Stimulated activated CD8-positive, alpha-beta memory T cell treated with anti-CD3 and anti-CD28 coated beads, Interleukin-7, amount 100 ng/mL, for 48 hours (primary cell): Measurements from ENCODE around the gene RBX1.
"Not testable (repeated sequence)": the region's sequence is repeated elsewhere in the genome, so short reads cannot be mapped to it uniquely, and the experiment has no call there.

Experiments
- DNase-seq, 2 donors: peaks; one replicate each; pipeline ENCODE4 v3.0.0-alpha.2; 2020; ENCODE audit warnings: low read depth in 1 of 2; ENCODE audit errors: extremely low read depth in 1 of 2

The RBX1 gene

DNA sequence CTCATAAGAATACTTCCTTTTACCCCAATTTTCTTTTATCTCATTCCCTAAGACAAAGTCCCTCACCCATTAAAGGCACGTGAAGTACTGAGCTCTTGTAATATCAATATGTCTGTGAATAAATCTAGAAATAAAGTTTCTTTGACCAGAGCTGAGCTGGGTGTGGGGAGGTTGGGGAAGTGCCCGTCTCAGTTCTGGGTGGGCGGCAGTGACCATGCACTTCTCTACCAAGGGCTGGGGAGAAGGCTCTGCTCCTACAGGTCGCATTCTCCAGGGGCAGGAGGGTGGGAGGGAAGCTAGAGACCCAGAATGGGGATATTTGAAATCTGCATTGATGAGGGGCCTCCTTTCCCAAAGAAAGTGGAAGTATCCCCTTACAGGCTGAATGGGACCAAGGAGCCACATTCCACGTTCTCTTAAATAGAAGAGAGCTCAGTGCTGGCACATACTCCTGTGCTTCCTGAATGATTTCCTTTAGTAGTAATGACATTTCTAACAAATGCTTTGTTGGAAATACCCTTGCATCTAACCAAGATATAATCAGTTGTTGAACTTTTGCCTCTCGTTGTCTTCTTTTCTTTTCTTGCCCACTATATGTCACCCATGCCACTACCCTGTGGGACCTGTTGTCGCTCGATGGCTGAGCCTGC is 16.1 kb downstream of the RBX1 start:
- no peak for DNase-seq

DNA sequence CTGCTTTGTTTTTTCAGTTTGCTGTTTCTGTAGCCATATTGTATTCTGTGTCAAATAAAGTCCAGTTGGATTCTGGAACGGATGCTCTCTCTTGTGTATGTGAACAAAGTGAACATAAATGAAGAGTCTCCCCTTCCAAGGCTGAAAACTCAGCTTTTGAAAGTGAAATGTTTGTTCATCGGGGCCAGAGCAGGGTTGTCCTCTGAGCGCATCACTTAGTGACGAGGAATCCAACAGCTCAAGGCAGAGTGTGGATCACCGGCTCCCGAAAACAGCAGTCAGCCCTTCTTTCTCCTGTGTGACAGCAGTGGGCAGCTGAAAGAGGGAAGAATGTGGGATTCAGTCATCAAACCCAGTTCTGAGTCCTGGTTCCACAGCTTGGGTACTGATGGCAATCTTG is 21.4 kb downstream of the RBX1 start:
- no peak for DNase-seq

DNA sequence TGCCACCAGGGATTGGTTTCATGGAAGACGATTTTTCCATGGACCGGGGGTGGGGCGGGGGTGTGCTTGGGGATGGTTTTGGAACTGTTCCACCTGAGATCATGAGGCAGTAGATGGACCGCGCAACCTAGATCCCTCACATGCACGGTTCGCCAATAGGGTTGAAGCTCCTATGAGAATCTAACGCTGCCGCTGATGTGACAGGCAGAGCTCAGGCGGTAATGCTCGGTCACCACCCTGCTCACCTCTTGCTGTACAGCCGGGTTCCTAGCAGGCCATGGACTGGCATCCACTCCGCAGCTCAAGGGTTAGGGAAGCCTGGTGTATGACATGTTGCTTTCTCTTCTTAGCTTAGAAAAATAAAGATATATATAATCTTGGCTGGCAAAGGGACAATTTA is 22.0 kb downstream of the RBX1 start:
- DNase-seq, result no peak

DNA sequence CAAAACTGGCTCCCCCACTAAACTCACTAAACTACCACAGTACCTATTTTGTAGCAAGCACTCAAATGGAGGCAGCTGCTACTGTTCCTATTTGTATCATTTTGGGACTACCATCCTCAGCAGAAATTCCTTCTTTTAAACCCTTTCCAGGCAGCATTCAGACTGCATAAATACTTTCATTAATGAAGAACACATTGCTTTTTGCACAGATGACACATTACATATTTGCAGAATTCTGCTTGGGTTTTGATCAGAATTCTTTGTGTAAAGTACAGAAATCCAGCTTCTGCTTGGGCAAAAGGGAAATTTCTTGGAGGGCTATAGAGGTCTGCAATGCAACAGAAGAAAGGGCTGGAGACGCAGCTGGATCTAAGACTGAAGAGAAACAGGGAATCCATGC is 24.2 kb downstream of the RBX1 start:
- no peak for DNase-seq

DNA sequence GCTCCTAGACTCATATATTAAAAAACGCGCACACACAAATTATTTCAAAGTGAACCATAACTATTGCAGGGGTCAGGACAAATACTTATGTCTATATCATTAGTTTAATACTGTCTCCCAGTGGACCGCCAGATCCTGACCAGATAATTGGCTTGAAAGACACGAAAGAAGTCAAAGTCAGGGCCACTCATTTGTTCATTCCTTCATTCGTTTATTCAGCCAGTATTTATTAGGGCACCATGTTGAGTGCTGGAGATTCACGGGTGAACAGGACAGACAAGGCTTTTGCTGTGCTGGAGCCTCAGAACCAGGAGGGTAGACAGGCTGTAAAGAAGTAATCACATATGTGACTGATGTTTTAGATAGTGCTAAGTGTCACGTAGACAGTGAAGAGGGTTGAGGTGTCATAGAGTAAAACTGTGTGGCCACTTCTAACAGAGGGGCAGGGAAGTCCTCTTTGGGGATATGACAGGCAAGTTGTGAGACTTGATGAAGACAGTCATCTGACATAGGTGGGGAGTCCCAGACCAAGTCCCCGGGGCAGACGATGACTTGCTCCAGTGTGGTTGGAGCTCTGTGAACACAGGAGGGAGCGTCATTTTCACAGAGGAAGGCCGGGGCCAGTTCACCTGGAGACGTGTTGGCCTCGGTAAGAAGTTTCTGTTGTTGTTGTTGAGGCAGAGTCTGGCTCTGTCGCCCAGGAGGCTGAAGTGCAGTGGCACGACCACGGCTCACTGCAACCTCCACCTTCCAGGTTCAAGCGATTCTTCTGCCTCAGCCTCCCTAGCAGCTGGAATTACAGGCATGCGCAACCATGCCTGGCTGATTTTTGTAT is 25.9 kb downstream of the RBX1 start:
- DNase-seq, result no peak

DNA sequence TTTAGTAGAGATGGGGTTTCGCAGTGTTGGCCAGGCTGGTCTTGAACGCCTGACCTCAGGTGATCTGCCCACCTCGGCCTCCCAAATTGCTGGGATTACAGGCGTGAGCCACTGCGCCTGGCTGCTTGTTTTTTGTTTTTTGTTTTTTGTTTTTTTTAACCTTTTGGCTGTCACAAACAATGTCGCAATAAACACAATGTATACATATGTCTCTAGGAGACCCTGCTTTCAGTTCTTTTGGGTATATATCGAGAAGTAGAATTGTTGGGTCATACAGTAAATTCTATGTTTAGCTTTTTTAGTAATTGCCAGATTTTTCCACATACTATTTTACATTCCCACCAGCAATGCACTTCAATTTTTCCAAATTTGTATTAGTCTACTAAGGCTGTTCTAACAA is 28.0 kb downstream of the RBX1 start:
- no peak for DNase-seq

DNA sequence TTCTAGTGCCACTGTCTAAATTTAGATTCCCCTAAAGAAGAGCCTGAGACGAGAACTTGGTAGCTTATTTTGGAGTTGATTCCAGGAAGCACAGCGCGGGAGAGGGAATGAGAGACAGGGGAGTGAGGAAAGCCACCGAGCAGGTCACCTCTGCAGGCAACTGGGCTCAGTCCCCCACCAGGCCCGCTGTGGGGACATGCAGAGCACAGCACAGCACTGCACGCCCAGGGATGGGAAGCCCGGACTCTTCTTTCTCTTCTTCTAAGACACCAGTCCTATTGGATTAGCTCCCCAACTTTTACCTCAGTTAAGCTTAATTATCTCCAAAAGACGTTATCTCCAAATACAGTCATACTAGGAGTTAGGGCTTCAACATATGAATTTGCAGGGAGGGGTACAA is 28.7 kb downstream of the RBX1 start:
- no peak for DNase-seq

DNA sequence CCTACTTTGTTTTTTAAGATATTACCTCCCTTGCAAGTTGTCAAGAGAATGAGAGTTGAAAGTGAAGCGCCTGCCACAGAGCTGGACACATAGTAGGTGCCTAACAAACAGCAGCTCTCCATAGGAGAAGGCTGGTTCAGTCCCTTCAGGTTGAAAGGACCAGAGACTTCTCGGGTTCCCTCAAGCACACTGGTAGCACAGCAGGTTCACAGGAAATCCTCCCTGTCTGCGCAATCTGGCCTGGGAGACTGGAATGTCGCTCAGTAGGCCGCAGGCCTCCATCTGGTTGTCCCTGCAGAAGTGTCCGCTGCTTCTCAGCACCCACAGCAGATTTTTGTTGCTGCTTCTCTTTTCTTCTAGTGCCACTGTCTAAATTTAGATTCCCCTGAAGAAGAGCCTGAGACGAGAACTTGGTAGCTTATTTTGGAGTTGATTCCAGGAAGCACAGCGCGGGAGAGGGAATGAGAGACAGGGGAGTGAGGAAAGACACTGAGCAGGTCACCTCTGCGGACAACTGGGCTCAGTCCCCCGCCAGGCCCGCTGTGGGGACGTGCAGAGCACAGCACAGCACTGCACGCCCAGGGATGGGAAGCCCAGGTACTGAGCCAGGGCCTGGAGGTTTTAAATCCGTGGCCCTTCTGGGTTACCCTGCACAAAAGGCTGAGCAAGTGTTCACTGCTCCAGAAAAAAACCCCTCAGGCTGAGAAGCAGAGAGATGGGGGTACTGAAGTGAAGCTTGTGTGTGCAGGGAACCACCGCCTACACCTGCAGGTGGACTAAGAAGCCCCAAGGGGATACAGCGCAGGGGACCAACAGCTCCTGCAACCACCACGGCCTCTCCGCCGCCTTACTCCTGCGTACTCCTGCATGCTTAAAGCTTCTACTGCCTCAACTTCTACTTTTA is 31.6 kb downstream of the RBX1 start:
- DNase-seq, result no peak

DNA sequence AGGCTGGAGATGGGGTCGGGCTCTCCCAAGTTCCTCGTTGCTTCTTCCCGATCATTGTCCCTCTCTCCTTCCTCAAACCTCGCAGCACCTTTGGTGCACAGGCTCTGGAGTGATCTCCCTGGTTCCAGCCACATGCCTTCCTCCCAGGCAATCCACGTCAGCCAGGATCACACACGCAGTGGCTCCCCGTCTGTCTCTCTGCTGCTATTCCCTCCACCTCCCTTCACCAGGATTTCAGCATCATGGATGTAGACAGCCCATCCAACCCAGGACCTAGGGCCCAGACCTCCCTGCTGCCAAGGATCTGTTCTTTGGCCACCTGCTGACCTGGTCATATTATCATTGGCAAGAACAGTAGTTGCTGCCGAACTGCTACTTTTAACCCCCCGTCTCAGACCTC is 40.1 kb downstream of the RBX1 start:
- DNase-seq, result no peak

DNA sequence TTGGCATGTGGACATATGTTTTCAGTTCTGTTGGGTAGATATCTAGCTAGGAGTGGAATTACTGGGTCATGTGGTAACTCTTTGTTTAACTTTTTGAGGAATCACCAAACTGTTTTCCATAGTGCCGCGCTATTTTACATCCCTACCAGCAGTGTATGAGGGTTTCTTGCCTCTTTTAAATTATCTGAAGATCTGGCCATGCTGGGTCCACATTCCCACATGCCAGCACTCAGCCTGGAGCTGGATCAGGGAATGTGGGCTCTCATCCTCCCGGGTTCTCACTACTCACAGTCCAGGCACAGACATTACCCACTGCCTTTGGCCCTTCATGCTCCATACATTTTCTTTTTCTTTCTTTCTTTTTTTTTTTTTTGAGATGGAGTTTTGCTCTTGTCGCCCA is 44.6 kb downstream of the RBX1 start:
- no peak for DNase-seq

DNA sequence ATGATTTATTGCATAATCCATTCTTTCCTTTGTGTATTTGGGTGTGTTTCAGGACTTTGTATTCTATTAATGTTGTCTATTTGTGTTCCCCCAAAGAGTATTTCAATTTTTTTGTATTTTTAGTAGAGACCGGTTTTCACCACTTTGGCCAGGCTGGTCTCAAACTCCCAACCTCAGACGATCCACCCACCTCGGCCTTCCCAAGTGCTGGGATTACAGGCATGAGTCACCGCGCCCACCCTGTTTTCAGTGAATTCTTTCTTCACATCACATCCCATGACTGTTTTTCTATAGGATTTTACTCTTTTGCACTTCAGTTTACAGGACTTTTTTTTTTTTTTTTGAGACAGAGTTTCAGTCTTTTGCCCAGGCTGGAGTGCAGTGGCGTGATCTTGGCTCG is 46.3 kb downstream of the RBX1 start:
- DNase-seq, result no peak

DNA sequence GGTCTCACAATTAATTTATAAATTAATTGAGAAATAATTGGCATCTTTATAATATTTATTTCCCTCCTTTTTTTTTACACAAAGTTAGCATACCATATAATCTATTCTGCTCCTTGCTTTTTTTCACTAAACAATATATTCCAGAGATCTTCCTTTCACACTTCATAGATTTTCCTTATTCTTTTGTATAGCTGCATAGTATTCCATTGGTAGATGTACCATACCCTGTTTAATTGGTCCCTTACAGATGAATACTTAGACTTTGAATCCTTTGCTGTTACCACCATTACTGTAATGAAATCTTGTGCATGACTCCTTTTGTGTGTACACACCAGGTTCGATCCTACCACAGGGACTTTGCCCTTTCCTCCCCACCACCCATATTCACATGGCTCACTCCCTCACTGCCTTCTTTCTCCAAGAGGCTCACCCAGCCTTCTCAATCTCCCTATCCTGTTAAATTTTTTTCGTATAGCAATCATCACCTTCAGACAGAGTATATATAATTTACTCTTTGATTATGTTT is 48.9 kb downstream of the RBX1 start:
- DNase-seq, result no peak

DNA sequence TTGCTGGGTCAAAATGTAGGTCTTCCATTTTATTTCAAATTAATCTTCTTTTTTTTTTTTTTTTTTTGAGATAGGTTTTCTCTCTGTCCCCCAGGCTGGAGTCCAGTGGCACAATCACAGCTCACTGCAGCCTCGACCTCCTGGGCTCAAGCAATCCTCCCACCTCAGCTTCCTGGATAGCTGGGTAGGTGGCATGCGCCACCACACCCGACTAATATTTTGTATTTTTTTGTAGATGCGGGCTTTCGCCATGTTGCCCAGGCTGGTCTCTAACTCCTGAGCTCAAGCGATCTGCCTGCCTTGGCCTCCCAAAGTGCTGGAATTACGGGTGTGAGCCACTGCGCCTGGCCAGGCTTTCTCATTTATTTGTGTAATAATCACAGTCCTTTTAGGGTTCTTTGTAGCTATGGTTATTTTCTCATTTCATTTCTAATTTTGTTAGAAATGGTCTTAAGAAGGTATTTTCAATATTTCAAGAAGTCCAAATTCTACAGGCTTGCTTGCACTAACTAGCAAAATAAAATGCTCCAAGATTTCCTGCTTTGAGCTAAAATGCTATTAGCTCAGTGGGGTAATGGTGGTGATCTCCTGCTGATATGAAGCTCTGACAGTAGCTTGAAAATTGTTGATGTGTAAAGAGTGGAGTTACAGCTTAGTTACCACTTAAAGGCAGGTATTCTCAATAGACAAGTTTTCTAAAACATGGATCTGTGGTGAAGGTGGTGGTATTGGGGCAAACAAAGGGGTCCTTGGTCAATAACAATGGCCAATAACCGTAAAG is 50.0 kb downstream of the RBX1 start:
- no peak for DNase-seq

DNA sequence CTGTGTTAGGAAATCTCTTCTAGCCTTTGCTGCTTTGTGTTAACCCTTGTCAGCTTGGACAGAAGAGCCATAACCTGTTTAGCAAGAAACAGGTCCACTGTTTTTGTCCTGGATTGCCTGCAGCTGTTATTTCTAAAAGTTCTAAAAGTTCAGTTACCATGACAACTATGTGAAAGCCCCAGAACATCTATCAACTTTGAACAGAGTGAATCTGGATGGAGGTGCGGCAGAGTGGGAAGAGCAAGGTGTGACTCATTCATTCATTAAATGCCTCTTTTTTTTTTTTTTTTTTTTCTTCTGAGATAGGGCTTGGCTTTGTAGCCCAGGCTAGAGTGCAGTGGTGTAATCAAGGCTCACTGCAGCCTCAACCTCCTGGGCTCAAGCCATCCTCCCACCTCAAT is 50.5 kb downstream of the RBX1 start:
- DNase-seq, result no peak

DNA sequence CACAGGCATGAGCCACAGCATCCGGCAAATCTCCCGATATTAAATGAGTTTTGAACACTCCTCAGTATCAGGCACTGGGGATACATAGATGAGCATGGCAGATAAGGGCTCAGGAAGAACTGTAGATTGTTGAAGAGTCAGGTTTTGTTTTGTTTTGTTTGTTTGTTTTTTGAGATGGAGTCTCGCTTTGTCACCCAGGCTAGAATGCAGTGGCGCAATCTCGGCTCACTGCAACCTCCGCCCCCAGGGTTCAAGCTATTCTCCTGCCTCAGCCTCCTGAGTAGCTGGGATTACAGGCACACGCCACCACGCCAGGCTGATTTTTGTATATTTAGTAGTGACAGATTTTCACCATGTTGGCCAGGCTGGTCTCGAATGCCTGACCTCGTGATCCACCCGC is 51.2 kb downstream of the RBX1 start:
- DNase-seq, result not testable (repeated sequence)

DNA sequence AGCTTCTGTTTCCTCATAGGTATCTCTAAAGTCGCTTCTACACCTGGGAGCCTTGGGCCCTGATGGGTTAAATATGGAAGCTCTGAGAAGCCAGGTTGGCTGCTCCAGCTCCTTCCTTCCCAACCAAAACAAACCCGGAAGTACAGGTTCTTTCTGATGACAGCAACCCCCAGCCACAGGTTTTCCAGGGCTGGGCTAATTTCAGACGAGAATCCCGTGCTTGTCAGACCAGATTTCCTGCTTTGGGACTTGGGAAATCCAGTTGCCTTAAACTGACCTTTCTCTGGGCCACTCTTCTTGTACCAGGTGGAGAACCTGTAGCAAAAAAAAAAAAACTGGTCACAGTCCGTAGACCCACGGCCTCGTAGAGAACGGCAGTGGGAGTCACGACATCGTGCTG is 51.9 kb downstream of the RBX1 start:
- DNase-seq, result no peak

DNA sequence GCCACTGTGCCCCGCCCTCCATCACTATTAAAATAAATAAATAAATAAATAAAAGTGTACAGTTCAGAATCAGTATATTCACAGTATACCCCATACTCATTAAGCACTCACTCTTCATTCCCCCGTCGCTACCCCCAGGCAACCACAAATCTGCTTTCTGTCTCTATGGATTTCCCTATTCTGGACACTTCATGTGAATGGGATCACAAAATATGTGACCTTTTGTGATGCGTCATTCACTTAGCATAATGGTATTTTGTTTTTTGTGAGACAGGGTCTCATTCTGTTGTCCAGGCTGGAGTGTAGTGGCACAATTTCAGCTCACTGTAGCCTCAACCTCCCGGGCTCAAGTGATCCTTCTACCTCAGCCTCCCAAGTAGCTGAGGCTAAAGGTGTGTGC is 52.8 kb downstream of the RBX1 start:
- DNase-seq, result no peak

DNA sequence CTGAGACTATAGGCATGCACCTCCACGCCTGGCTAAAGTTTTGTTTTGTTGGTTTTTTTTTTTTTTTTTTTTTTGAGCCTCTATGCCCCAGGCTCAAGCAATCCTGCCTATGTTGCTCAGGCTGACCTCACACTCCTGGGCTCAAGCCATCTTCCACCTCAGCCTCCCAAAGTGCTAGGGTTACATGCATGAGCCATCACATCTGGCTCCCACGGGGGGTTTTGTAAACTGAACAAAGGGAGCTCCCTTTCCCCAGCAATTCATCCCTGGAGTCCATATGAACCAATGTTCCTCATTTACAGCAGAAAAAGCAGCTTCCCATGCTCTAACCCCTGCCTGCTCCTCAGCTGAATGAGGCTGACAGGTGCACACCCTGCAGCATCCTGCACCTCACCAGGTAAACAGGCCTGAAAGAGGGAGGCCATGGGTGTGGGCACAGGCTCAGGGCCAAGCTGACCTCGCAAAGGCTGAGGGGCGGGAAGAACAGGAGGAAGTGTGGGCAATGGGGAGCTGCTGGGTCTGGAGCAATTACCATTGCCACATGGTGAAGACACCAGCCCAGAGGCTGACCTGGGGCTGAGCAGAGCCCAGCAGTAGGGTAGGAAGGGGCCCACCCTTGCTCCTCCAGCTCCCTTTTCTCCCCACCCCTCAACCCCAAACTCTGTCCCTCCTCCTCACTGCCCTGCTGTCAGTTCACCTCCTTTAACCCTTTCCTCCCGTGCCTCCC is 58.2 kb downstream of the RBX1 start:
- no peak for DNase-seq

DNA sequence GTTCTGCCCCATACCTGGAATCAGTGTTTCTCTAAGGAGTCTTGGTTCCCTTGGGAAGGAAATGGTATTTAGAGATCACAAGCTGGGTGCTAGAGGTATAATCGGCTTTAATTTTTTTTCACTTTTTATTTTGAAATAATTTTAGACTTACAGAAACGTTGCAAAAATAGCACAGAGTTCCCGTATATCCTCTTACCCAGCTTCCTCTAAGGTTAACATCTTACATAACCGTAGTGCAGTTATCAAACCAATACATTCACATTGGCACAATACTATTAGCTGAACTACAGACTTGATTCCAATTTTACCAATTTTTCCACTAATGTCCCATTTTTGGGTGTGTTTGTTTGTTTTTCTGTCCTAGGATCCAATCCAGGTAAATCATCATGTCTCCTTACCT is 63.8 kb downstream of the RBX1 start:
- no peak for DNase-seq

DNA sequence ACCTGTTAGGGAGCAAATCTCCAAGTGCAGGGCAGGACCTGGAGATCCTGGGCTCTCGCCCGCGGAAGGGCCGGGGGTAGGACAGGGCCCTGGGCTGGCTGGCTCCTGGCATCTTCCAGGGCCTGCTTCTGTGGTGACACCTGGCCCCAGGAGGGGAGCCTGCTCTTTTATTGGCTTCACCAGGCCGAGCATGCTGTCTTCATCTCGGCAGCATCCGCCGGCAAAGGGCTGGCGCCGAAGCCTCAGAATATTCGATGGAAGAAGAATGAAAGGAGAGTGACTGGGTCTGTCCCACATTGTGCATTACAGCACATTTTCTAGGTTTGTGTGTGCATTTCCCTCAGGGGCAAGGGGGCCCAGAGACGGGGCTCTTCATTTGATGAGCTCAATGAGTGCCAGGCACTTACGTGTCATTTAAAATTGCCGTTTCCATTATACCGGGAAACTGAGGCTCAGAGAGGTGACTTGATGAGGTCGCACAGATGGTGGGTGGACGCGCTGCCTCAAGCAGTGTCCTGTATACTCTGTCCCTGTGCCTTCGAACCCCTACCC is 70.0 kb downstream of the RBX1 start:
- no peak for DNase-seq
